Activated CD4-positive, alpha-beta T cell treated with anti-CD3 and anti-CD28 coated beads, Interleukin-2, amount 50 U/mL, for 16 hours (primary cell): ENCODE data around the gene NUP98.
"Not testable (repeated sequence)": the region's sequence is repeated elsewhere in the genome, so short reads cannot be mapped to it uniquely, and the experiment has no call there.

ENCODE experiments used
- DNase-seq: peaks from one replicate; pipeline ENCODE4 v3.0.0-alpha.2; 2020

The NUP98 gene

DNA sequence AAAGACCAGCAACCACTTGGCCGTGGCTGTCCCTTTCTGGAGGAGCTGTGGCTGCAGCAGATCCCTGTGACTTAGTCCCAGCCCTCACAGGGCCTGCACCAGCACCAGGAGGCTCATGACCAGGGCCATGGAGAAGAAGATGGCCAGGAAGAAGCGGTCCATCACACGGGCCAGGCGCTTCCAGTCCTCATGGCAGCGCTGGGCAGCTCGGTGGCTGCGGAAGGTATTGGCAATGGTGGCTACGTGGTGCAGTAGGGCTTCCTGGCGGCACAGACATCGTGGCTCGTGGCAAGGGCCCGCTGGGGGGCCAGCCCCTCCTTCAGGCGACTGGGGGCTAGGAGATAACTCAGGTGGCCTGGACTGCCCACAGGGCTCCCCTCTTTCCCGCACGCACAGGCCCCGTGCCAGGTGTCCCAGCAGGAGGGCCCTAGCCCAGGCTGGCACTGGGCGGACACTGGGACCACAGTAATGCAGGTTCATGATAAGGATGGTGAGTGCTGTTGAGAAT lies 131.3 kb downstream of the NUP98 start:
- DNase-seq = no peak

DNA sequence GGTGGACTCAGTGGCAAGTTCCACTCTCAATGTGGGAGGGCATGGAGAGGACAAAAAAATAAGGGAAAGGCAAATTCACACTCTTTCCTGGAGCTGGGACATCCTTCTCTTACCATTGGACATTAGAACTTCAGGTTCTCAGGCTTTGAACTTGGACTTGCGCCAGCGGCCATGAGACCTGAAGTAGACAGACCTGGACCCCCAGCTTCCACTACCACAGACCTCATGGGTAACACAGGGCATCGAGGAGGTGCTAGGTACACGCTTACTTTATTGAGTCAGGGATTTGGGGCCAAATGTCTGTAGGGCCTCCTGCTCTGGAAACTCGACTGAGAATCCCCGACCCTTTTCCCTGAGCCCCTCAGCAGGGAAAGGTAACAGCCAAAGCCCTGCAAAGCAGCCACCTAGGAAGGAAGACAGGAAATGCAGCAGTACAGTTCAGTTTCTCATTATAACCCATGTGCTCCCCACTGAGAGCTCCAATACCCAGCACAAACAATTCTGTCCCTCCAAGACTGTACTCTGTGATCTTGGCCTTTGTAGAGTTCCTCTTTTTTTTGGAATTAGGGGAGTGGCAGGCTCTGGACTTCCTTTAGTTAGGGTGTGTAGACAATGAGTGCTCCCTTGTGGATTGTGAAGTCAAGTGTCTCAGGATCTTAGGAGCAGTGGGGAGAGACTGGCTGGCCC lies 131.9 kb downstream of the NUP98 start:
- no peak for DNase-seq

DNA sequence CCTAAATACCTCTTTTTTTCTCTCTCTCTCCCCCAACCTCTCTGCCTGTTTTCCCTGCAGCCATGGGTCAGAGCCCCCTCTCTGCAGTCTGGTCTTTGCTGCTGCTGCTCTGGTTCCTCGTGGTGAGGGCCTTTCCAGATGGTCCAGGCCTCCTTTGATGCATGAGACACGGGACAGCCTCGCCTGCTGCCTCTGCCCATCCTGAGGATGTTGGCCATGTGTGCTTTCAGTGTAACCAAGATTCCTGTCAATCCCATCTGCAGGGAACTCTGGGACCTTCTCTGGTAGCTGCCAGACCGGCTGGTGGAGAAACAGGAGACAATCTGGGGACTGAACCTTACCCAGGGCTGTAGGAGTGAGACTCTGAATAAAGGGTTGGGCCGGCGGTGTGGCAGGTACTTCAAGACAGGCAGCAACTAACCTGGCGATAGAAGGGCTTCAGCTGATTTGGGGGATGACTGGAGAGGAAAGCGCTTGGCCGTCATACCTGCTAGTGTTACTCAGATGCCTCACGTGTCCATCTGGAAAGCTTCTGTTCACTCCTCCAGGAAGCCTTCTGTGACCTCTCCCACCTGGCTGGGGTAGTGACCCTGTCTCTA lies 133.2 kb downstream of the NUP98 start:
- DNase-seq = no peak

DNA sequence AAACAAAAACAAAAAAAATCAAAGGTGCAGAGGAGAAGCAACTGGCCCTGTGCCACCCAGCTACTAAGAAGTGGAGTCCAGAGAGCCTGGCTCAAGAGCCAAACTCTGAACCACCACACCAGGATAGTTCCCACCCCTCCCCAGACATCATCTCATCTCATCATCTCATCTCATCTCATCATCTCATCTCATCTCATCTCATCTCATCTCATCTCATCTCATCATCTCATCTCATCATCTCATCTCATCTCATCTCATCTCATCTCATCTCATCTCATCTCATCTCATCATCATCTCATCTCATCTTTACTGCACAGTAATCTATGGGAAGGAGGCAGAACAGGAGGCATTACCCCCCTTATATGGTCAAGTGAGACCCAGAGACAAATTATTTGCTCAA lies 134.5 kb downstream of the NUP98 start:
- no peak for DNase-seq

DNA sequence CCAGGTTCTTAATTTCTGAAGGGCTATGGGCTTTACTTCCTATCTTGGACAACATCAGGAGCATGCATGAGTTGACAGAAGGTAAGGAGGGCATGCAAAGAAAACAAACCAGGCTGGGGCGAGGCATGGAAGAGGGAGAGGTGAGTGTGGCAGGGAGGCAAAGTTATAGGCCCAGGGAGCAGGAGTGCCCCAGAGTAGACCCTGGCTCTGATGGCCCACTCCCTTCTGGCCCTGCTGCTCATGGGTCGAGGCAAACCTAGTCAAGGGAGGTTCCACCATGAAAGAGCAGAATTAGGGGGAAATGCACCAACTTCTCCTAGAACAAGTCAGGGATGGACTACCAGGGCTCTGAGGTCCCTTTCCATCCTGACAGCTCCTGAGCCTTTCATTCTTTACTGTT lies 136.4 kb downstream of the NUP98 start:
- no peak for DNase-seq

DNA sequence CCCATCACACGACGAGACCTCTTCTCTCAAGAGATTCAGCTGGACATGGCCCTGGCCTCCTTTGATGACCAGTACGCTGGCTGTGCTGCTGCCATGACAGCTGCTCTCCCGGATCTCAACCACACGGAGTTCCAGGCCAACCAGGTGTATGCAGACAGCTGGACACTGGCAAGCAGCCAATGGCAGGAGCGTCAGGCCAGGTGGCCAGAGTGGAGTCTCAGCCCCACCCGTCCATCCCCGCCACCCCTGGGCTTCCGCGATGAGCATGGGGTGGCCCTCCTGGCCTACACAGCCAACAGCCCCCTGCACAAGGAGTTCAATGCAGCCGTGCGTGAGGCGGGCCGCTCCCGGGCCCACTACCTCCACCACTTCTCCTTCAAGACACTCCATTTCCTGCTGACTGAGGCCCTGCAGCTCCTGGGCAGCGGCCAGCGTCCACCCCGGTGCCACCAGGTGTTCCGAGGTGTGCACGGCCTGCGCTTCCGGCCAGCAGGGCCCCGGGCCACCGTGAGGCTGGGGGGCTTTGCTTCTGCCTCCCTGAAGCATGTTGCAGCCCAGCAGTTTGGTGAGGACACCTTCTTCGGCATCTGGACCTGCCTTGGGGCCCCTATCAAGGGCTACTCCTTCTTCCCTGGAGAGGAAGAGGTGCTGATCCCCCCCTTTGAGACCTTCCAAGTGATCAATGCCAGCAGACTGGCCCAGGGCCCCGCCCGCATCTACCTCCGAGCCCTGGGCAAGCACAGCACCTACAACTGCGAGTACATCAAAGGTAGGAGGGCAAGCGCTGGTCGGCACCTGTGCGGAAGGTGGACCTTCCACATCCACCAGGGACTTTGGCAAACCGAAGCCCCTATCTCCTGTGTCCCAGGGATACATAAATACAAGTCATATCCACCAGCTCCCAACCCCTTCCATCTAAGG lies 137.5 kb downstream of the NUP98 start:
- no peak for DNase-seq

DNA sequence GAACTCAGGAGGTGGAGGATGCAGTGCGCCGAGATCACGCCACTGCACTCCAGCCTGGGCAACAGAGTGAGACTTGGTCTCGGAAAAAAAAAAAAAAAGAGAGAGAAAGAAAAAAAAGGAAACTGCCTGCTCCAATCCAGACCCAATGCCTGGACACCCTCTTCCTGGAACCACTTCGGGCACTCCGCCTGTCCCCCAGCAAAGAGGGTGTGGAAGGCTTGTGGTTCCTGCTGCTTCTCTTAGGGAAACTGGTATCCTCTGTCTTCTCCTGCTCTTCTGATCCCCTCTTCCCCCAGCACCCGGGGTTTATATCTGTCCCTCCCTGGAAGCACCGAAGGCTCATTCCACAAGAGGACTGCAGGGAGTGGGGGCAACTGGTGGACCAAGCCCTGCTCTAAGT lies 139.1 kb downstream of the NUP98 start:
- no peak for DNase-seq

DNA sequence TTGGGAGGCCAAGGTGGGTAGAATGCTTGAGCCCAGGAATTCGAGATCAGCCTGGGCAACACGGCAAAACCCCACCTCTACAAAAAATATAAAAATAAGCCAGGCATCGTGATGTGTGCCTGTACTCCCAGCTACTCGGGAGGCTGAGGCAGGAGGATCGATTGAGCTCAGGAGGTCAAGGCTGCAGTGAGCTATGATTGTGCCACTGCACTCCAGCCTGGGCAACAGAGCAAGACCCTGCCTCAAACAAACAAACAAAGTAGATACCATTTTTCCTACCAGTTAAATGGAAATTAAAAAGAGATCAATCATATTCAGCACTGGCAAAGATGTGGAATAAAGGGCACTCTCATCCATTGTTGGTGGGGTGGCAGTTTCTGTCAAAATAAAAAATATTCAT lies 140.0 kb downstream of the NUP98 start:
- not testable (repeated sequence) for DNase-seq

DNA sequence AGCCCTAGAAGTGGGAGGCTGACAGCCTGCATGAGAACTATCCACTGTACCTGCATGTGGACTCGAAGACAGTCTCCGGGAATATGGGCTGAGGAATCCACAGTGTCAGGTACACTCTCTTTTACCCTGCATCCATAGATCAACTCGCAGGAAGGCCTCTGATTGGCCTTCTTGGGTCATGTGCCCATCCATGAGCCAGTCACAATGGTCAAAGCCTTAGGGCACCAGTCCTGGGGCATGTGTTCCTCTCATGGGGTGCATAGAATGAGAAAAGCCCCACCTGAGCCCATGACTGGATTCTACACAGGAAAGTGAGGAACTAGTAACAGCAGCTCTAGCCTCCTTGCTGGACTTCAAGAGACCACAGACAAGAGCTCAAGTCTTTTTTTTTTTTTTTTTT lies 141.8 kb downstream of the NUP98 start:
- no peak for DNase-seq

DNA sequence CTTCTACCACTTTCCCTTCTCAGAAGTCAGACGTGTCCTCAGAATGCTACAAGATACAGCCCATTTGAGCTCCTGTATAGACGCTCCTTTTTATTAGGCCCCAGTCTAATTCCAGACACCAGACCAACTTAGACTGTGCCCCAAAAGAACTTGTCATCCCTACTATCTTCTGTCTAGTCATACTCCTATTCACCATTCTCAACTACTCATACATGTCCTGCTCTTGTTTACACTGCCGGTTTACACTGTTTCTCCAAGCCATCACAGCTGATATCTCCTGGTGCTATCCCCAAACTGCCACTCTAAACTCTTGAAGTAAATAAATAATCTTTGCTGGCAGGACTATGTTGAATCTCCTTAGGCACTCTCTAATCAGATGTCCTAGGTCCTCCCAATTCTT lies 144.8 kb downstream of the NUP98 start:
- DNase-seq = not testable (repeated sequence)

DNA sequence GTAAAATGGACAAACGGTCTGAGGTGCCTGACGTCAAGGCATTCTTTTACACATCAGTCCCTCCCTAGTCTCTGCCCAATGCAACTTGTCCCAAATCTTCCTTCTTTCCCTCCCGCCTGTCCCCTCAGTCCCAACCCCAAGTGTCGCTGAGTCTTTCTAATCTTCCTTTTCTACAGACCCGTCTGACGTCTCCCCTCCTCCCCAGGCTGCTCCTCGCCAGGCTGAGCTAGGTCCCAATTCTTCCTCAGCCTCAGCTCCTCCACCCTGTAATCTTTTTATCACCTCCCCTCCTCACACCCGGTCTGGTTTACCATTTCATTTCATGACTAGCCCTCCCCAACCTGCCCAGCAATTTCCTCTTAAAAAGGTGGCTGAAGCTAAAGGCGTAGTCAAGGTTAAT lies 148.0 kb downstream of the NUP98 start:
- not testable (repeated sequence) for DNase-seq

DNA sequence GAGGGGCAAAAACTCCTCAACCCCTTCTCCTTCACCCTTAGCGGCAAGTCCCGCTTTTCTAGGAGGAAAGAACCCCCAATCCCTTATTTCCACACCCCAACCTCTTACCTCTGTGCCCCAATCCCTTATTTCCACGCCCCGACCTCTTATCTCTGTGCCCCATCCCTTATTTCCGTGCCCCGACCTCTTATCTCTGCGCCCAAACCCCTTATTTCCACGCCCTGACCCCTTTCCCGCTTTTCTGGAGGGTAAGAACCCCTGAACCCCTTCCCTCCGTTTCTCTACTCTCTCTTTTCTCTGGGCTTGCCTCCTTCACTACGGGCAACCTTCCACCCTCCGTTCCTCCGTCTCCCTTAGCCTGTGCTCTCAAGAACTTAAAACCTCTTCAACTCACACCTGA lies 148.5 kb downstream of the NUP98 start:
- DNase-seq = not testable (repeated sequence)

DNA sequence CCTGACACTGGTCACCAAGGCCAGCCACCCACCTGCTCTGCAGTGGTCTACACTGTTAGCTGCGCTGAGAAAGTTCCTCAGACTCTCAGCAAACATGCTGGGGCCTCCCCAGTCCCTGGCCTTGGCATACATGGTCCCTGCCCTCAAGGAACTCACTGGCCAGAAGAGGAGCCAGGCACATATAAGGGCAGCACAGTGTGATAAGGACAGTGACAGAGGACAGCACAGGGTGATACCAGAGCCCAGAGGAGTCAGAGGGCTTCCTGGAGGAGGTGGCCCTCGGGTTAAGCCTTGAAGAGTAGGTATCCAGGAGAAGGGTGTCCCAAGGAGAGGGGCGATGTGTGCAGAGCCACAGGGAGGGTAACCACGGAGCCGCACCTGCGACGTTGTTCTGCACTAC lies 151.8 kb downstream of the NUP98 start:
- DNase-seq = no peak

DNA sequence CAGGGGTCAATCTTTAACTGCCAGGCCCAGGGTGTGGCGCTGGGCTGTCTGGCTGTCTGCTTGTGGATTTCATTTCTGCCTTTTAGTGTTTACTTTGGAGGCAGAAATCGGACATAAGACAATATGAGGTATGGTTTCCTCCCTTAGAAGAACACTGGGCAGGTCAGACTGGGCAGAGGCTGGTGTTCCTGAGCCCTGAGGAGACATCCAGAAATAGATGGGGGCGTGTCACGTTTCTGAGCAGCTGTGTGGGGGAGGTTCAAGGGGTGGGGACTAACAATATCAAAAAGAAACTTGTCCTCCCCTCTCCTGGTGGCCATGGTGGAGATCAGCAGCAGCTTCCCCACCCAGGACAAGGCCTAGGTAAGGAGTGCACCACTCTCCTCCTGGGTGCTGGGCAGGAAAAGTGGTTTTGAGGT lies 152.5 kb downstream of the NUP98 start, which contains the start of gene ART1:
ART1 (plus strand) TSS at position 312 of the 419 bp plus-strand sequence. CDS start 14,086 bp downstream, outside the sequence.
- no peak for DNase-seq

DNA sequence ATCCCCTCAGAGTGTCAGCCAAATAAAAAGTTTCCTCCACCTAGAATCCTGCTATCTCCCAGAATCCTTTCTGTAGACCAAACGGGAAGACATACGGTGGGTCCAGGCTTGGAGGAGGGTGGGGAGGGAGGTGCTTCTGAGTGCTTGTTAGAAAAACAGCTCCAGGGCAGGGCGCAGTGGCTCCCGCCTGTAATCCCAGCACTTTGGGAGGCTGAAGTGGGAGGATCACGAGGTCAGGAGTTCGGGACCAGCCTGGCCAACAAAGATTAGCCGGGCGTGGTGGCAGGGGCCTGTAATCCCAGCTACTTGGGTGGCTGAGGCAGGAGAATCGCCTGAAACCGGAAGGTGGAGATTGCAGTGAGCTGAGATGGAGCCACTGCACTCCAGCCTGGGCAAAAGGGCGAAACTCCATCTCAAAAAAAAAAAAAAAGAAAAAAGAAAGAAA lies 154.2 kb downstream of the NUP98 start:
- not testable (repeated sequence) for DNase-seq

DNA sequence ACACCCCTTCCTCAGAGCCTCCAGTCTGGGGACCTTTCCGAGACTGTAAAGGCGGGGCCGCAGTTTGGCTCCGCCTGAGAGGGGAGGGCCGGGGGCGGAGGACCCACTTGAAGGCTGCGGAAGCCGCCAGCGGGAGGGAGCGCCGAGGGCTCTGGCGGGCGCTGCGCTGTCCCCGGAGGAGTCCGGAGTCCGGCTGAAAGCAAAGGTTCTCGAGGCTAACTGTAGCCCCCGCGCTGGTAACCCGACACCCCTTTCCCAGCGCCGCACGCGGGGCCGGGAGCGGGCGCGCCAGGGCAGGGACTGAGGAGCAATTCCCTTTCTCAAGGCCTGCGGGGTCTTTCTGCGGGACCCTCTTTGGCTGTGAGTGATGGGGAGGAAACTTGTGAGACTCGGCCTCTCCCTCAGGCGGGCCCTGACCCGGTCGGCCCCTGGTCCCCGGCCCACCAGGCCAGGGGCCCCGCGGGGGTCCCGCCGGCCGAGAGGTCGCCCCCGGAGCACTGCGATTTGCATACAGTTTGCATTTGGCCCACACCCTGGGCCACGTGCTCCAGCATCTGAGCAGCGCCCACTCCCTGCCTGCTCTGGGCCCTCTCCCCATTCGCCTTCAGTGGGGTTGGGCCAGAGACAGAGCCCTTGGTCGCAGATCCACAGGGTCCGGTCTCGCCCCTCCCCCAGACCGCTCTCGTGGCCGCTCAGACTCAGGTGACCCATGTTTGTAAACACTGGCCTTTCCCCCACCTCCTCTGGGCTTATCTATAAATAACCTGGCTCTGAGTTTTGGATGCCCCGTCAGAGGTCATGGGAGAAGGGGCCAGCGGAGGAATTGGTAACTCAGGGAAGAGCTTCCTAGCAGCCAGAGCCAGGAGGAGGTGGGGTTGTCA lies 155.0 kb downstream of the NUP98 start:
- peak; percentile 51 for DNase-seq

DNA sequence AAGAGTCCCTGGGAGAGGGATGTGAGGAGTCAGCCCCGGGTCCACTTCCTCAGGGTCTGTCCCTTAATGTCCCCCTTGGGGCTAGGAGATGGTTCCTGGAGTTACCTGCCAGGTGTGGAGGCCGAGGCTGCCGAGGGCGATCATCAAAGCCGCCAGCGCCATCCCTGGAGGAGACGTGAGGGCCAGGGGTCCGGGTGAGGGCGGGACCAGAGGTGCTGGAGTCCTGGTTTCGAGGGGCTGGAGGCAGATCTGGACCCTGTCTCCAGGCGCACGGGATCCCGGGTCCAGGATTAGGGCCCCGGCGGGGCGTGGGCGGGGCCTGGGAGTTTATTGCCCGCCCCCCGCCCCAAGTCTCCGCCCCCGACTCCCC lies 155.7 kb downstream of the NUP98 start, which contains the start of gene ART5:
ART5 (minus strand) TSS at position 292 of the 370 bp plus-strand sequence; CDS start at position 162, 130 bp downstream.
- no peak for DNase-seq

DNA sequence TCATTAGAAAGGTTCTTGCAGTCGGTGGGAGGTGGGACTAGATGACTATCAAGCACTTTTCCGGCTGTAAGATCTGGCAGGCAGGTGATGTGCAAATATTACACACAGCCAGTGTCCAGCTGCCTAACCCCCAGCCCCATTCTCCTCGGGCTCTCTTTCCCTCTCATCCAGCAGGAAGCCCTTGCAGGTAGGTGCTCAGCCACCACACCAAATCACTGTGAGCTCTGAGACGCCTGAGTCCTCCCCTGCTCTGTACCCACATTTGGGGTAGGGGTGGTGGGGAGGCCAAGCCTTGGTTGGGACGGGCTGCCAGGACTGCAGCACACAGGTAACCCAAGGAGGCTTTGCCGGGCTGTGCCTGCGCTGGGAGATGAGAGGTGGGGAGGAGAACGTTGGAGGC lies 156.2 kb downstream of the NUP98 start:
- DNase-seq = no peak

DNA sequence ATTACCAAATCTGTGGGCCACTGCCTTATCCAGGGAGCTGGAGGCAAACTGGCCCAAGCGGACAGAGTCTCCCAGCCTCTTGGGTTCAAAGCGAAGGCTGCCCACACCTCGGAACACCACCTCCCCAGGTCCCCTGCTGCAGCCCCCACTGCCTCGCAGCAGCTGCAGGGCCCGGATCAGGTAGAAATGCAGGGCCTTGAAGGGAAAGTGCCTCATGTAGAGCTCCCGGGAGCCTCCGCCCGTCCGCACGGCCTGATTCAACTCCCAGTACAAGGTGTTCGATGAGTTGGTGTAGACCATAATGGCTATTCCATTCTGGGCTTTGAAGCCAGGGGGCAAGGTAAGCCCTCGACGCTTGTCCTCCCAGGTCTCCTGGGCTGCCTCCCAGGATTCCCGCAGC lies 157.5 kb downstream of the NUP98 start:
- DNase-seq = no peak

DNA sequence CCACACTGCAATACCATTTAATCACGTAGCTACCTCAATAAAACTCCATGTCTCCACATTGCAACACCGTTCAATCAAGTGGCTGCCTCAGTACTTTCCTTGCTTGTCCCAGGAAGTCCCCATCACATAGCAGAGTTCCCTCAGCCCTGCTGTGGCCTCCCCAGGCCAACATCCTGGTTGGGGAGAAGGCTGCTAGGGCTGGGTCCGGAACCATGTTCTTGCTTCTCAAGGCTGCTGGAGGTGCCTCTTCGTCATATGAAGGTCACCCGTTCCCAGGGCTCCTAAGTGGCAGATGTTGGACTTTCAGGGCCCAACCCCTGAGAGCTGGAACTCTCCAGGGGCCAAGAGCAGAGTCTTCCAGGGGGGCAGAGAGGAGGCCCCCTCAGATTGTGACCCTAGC lies 158.8 kb downstream of the NUP98 start:
- DNase-seq = no peak

DNA sequence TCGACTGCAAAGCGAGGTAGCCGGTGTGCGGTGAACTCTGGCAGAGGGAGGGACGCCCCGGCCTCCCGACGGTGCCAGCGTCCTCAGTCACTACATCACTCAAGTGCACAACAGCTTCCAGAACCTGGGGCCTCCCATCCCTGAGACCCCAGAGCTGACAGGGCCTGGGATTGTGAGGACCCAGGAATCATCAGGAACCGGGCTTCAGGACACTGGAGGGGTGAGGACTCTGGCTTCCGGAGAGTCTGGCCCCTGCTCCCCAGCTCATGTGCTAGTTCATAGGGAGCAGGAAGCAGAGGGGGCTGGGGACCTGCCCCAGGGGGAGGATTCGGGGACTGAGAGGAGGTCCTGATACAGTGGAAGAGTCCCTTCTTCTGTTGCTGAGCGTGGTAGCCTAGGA lies 160.2 kb downstream of the NUP98 start:
- DNase-seq = no peak

DNA sequence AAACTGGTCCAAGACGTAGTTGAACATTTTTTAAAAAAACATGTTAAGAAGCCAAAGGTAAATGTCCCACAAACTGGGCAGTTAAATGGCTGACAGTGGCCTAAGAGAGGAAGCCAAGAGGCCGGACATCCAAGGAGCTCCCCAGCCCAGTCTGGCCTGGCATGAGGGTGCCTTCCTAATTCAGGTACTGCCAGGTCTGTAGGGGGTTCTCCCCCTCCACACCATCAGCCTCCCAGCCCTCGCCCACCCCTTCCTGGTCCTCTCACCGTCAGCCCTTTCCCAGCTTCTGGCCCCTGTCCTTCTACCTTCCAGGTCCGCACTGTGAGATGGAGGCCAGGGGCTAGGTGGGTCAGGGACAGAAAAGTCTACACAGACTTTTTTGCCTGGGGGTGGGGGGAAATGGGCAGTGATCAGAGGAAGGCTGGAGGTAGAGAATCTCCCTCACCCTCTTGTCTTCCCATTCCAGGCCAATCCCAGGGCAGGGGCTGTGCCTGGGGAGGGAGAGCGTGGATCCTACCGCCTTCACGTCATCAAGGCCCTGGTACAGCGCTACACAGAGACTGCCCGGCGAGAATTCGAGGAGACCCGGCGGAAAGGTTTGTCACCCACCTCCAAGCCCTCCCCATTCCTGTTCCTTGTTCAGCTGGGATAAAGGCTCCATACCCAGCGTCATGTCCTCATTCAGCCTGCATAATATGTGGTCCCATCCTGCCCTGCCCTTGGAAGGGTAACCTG lies 161.5 kb downstream of the NUP98 start:
- no peak for DNase-seq
